ENCODE measurements around the gene MYOM3. TPM values are rescaled to one million over a fixed set of nuclear protein-coding genes. Genes with fewer than 3 reads are reported as not detected.

MYOM3 gene
- total RNA-seq, 1 donor from 2014 or later = not detected

GRCh38 chr1:24119489-24119858 is 7.5 kb upstream of the MYOM3 start:
- H3K9me3 Mint-ChIP-seq = no peaks in the 10 kb centered on the region
- peaks cover 7% of the 10 kb centered on the region for H3K27me3 Mint-ChIP-seq (ENCODE audit: low read depth)
- no peak overlapping the region for H3K27ac Mint-ChIP-seq (ENCODE audit: unreplicated experiment)
- H3K4me3 Mint-ChIP-seq = no peak overlapping the region
- TF ChIP-seq, protein P1, sequence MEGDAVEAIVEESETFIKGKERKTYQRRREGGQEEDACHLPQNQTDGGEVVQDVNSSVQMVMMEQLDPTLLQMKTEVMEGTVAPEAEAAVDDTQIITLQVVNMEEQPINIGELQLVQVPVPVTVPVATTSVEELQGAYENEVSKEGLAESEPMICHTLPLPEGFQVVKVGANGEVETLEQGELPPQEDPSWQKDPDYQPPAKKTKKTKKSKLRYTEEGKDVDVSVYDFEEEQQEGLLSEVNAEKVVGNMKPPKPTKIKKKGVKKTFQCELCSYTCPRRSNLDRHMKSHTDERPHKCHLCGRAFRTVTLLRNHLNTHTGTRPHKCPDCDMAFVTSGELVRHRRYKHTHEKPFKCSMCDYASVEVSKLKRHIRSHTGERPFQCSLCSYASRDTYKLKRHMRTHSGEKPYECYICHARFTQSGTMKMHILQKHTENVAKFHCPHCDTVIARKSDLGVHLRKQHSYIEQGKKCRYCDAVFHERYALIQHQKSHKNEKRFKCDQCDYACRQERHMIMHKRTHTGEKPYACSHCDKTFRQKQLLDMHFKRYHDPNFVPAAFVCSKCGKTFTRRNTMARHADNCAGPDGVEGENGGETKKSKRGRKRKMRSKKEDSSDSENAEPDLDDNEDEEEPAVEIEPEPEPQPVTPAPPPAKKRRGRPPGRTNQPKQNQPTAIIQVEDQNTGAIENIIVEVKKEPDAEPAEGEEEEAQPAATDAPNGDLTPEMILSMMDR (conservative IDR thresholded peaks at IDR 0.05) = no peak
- H3K36me3 Mint-ChIP-seq (ENCODE audit: low read depth) = no peaks in the 10 kb centered on the region
- no peak for DNase-seq (ENCODE audit: low read depth, low spot score)
- no peaks in the 10 kb centered on the region for H3K4me1 Mint-ChIP-seq

- no peak overlapping the region for H3K27ac Mint-ChIP-seq (ENCODE audit: unreplicated experiment)
- H3K27me3 Mint-ChIP-seq (ENCODE audit: low read depth) = peaks cover 12% of the 10 kb centered on the region
- no peak overlapping the region for H3K4me3 Mint-ChIP-seq
- no peaks in the 10 kb centered on the region for H3K9me3 Mint-ChIP-seq
- no peak for DNase-seq (ENCODE audit: low read depth, low spot score)
- H3K36me3 Mint-ChIP-seq (ENCODE audit: low read depth) = no peaks in the 10 kb centered on the region
- H3K4me1 Mint-ChIP-seq = no peaks in the 10 kb centered on the region
- TF ChIP-seq, protein P1 (conservative IDR thresholded peaks at IDR 0.05) = no peak
Observed at GRCh38 chr1:24118410-24119242, 6.7 kb upstream of the MYOM3 start.

DNA sequence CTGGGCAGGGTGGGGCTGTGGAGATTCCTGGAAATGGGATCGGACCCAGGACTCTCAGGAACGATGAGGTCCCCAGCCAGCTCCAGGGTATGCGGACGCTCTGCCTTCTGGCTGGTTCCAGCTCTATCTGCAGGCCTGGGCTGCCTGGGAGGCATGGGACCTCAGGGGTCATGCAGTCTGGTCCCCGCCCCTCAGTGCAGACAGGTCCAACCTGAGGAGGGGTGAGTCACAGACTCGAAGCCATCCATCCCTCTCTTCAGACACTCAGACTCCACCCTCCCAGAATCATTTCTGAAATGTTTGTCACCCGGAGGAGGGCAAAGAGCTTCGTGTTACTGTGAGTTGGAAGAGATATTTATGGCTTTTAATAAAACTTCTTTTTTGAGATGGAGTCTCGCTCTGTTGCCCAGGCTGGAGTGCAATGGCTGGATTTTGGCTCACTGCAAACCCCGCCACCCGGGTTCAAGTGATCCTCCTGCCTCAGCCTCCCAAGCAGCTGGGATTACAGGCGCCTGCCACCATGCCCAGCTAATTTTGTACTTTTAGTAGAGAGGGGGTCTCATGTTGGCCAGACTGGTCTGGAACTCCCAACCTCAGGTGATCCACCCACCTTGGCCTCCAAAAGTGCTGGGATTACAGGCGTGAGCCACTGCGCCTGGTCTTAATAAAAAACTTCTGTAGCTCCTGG is 5.9 kb upstream of the MYOM3 start:
- Mint-ChIP-seq H3K4me1 (no peaks in the 10 kb centered on the region), H3K36me3 (ENCODE audit: low read depth) (no peaks in the 10 kb centered on the region), H3K4me3 (no peak overlapping the region), H3K9me3 (no peaks in the 10 kb centered on the region), H3K27me3 (ENCODE audit: low read depth) (peaks cover 19% of the 10 kb centered on the region), H3K27ac (ENCODE audit: unreplicated experiment) (no peak overlapping the region)
- TF ChIP-seq, protein P1 (conservative IDR thresholded peaks at IDR 0.05) = no peak
- DNase-seq (ENCODE audit: low read depth, low spot score) = no peak

DNA sequence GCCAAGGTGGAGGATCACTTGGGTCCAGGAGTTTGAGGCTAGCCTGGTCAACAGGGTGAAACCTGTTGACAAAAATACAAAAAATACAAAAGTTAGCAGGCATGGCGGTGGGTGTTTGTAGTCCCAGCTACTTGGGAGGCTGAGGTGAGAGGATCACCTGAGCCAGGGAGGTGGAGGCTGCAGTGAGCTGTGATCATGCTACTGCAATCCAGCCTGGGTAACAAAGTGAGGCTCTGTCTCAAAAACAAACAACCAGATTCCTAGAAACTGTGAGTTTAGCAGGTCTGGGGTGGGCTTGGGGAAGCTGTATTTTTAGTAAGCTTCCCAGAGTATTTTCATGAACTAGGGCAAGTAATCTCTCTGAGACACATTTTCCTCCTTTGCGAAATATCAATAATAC is 5.2 kb upstream of the MYOM3 start:
- H3K27me3 Mint-ChIP-seq (ENCODE audit: low read depth) = peaks cover 26% of the 10 kb centered on the region
- DNase-seq (ENCODE audit: low read depth, low spot score) = no peak
- no peaks in the 10 kb centered on the region for H3K36me3 Mint-ChIP-seq (ENCODE audit: low read depth)
- TF ChIP-seq, protein P1 (conservative IDR thresholded peaks at IDR 0.05) = no peak
- H3K27ac Mint-ChIP-seq (ENCODE audit: unreplicated experiment) = no peak overlapping the region
- no peaks in the 10 kb centered on the region for H3K9me3 Mint-ChIP-seq
- no peak overlapping the region for H3K4me3 Mint-ChIP-seq
- H3K4me1 Mint-ChIP-seq = no peaks in the 10 kb centered on the region

DNA sequence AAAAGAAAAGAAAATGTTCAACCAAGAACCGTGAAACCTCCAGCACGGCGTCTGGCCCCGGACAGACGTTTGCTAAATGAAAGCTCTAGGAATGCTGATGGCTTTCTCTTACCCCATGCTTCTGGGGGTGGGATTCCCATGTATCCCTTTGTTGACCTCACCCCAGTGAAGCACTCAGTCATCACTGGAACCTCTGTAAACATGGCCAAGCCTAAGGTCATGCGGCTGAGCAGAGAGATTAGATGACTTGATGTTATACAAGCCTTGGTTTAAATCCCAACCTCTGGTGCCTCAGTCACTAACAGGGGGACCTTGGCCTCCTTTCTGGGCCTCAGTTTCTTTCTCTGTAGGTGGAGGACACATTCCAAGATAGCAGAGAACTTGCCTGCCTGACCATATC is 2.8 kb upstream of the MYOM3 start:
- H3K36me3 Mint-ChIP-seq (ENCODE audit: low read depth) = no peaks in the 10 kb centered on the region
- no peak overlapping the region for H3K4me3 Mint-ChIP-seq
- TF ChIP-seq, protein P1 (conservative IDR thresholded peaks at IDR 0.05) = no peak
- H3K27ac Mint-ChIP-seq (ENCODE audit: unreplicated experiment) = no peak overlapping the region
- no peaks in the 10 kb centered on the region for H3K9me3 Mint-ChIP-seq
- H3K4me1 Mint-ChIP-seq = peaks cover 5% of the 10 kb centered on the region
- DNase-seq (ENCODE audit: low read depth, low spot score) = no peak
- H3K27me3 Mint-ChIP-seq (ENCODE audit: low read depth) = peaks cover 34% of the 10 kb centered on the region

Measured in neural crest cell (in vitro differentiated cells).